Adrenal gland (tissue), 12 donors: ENCODE results near the gene SBF2. TPM values are rescaled to one million over a fixed set of nuclear protein-coding genes. Genes with fewer than 3 reads are reported as not detected.

Source experiments
- DNase-seq, 7 donors: peaks; one replicate each; pipeline ENCODE4 v3.0.0-alpha.2; 2019 to 2020
- H3K27ac ChIP-seq, 5 donors: fragments of 200-600 bp; sonication (generic) in 4 of 5; 1 replicate in 3 of 5; 2 replicates in 2 of 5; pipeline versions ENCODE4 v1.5.1 to v1.8.0; 2016 to 2020; ENCODE audit warnings: mild to moderate bottlenecking in 1 of 5
- H3K27me3 ChIP-seq: fragments of 200-600 bp; 2 replicates; pipeline ENCODE4 v1.8.0; 2021
- H3K36me3 ChIP-seq, 2 donors: fragments of 200-600 bp; replicated peaks in 1 of 2; 1 replicate in 1 of 2; 2 replicates in 1 of 2; pipeline versions ENCODE4 v1.5.1 to v1.8.0; 2018 to 2022
- H3K4me1 ChIP-seq, 2 donors: fragments of 200-600 bp; replicated peaks in 1 of 2; 1 replicate in 1 of 2; 2 replicates in 1 of 2; pipeline versions ENCODE4 v1.5.1 to v1.8.0; 2018 to 2021
- H3K4me3 ChIP-seq, 4 donors: fragments of 200-600 bp; sonication (generic) in 3 of 4; one replicate each; pipeline ENCODE4 v1.5.1; 2016 to 2018
- H3K9me3 ChIP-seq, 3 donors: fragments of 200-600 bp; sonication (generic) in 1 of 3; replicated peaks in 1 of 3; 1 replicate in 2 of 3; 2 replicates in 1 of 3; pipeline versions ENCODE4 v1.5.1 to v1.8.0; 2016 to 2021
- CTCF ChIP-seq, 6 experiments: fragments of 450-650 bp in 4 of 6; fragments of 200-600 bp in 2 of 6; sonication (generic) in 1 of 6; IDR thresholded peaks; 1 replicate in 5 of 6; 2 replicates in 1 of 6; pipeline versions ENCODE4 v1.5.1 to v1.8.0; 2016 to 2021; ENCODE audit warnings: antibody characterized with exemption in 6 of 6, mild to moderate bottlenecking in 2 of 6, moderate library complexity in 1 of 6
- POLR2A ChIP-seq, 2 donors: fragments of 450-650 bp; IDR thresholded peaks; one replicate each; pipeline ENCODE4 v1.6.1; 2017; ENCODE audit warnings: antibody characterized with exemption in 2 of 2, mild to moderate bottlenecking in 2 of 2, moderate library complexity in 1 of 2
- WGBS, 4 donors: extraction: QIAGEN DNeasy Blood & Tissue Kit in 2 of 4; methylation state at CpG; one replicate each; pipeline versions ENCODE4 v1.1.5 to v1.1.7; 2013 to 2017; 5-methylcytosine and 5-hydroxymethylcytosine counted together
- intact Hi-C, 2 donors: fragments of 100-400 bp; cut with DNase I; formaldehyde crosslinking; loops; one replicate each; pipeline versions ENCODE4 v1.14.1 to v1.15.0; 2022 to 2023
- polyA plus RNA-seq, 3 donors: library from polyadenylated mRNA; stranded (reverse); fragments of 200-250 nt in 2 of 3; fragments of 350-450 nt in 1 of 3; fragmentation: Illumina TruSeq in 1 of 3; extraction: RNeasy Lipid Tissue Mini Kit (QIAGEN cat#74804) in 1 of 3; gene quantifications; one replicate each; pipeline ENCODE4 v1.2.3, GENCODE V29; 2013 to 2014
- total RNA-seq, 9 donors: library from RNA; depleted of rRNA in 4 of 9; stranded (reverse); fragments of >200 nt in 4 of 9; fragments of 120-200 nt in 1 of 9; fragmentation: NEBNext Ultra II Directional in 1 of 9; extraction: Animal tissue kit (Norgen Biotek cat#: 25700) in 1 of 9; gene quantifications; one replicate each; pipeline versions ENCODE4 v1.1.0 to v1.2.4, GENCODE V29; 2013 to 2023
- donor health status: healthy with polysubstance abuse.
- donor health status: Bipolar disorder and iron deficiency.
- donor health status: DM: yes; HTN: yes; CAD: no.
- donor health status: DM: no; HTN: no; CAD: no.
- donor health status: DM: no; HTN: no; CAD: no.
- donor health status: DM: yes; HTN: yes; CAD: no.

The SBF2 gene
- total and polyA plus RNA-seq, 12 donors = 12.5 to 66.7 (median 38.0) TPM

- 67 to 80% (median 74%) methylated on average over 4 of the region's 4 CpGs for WGBS, 4 donors
- intact Hi-C loops = no loop called here
Observed at GRCh38 chr11:10051868-10052586, 242.0 kb downstream of the SBF2 start.

GRCh38 chr11:10050561-10050960 lies 243.5 kb downstream of the SBF2 start:
- Histone ChIP-seq H3K4me3 (no peak overlapping the region), H3K27me3 (no peaks in the 10 kb centered on the region), H3K36me3 (no peaks in the 10 kb centered on the region), H3K9me3 (no peaks in the 10 kb centered on the region), H3K4me1 (peaks cover 0 to 4% of the 10 kb centered on the region in 2 donors), H3K27ac (no peak overlapping the region)
- no peak for TF ChIP-seq POLR2A (IDR thresholded peaks at IDR 0.05)
- TF ChIP-seq CTCF (IDR thresholded peaks at IDR 0.05) = no peak
- intact Hi-C loops = no loop called here
- DNase-seq = no peak

More at GRCh38 chr11:10051868-10052586, 242.0 kb downstream of the SBF2 start:
- no peaks in the 10 kb centered on the region for H3K36me3 ChIP-seq
- H3K27me3 ChIP-seq = no peaks in the 10 kb centered on the region
- DNase-seq = no peak
- H3K9me3 ChIP-seq = no peaks in the 10 kb centered on the region
- no peak overlapping the region for H3K4me3 ChIP-seq
- TF ChIP-seq CTCF (IDR thresholded peaks at IDR 0.05) = no peak
- no peak for TF ChIP-seq POLR2A (IDR thresholded peaks at IDR 0.05)
- peaks cover 0 to 4% of the 10 kb centered on the region in 2 donors for H3K4me1 ChIP-seq
- H3K27ac ChIP-seq = no peak overlapping the region

DNA sequence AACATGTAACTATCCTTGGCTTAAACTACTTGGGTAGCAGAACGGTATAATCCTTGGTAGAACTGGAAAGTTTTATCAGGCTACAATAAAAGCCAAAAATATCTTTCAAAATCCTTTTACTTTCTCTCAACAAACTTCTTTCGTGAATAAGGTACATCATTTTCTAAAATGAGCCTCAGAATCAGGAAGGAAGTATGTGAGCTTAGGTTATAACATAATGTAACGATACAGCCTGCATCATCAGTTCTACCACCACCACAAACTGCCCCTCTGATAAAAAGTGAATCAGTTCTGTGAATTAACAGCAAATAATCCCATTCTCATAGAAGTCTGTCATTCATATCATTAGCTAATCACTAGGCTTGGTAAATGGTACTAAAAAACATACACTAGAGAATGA lies 244.3 kb downstream of the SBF2 start:
- no peak for TF ChIP-seq CTCF (IDR thresholded peaks at IDR 0.05)
- no peak for TF ChIP-seq POLR2A (IDR thresholded peaks at IDR 0.05)
- intact Hi-C loops = no loop called here
- Histone ChIP-seq H3K9me3 (peaks cover 0 to 2% (median 0%) of the 10 kb centered on the region in 3 donors), H3K4me3 (no peak overlapping the region), H3K27ac (no peak overlapping the region), H3K4me1 (peaks cover 0 to 4% of the 10 kb centered on the region in 2 donors), H3K36me3 (no peaks in the 10 kb centered on the region), H3K27me3 (no peaks in the 10 kb centered on the region)
- DNase-seq = no peak
- WGBS, 4 donors = 74 to 79% (median 77%) methylated on average over 3 of the region's 3 CpGs

DNA sequence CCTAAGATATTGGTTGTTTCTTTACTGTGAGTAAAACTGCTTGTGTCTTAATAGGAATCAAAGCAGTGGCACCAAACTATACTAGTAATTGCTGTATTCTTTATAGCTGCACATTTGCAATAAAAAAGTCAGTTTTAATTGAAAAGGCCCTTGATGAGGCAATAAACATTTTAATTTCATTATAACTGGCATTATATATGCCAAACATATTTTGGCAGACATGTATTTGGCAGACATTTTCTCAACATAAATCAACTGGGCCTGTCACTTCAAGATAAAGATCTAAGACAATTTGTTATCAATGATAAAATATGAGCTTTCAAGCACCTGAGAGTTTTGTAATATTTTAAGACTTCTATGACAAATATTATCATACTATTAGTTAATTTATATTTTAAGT lies 245.7 kb downstream of the SBF2 start:
- Histone ChIP-seq H3K4me3 (no peak overlapping the region), H3K36me3 (no peaks in the 10 kb centered on the region), H3K9me3 (peaks cover 0 to 11% (median 0%) of the 10 kb centered on the region in 3 donors), H3K4me1 (peaks cover 0 to 4% of the 10 kb centered on the region in 2 donors), H3K27ac (no peak overlapping the region), H3K27me3 (no peaks in the 10 kb centered on the region)
- DNase-seq = no peak
- TF ChIP-seq CTCF (IDR thresholded peaks at IDR 0.05) (no peak), POLR2A (IDR thresholded peaks at IDR 0.05) (no peak)
- intact Hi-C loops = no loop called here
